GM19238 (cell line): ENCODE measurements around the gene CIRBP.
"Not testable (repeated sequence)": the region's sequence is repeated elsewhere in the genome, so short reads cannot be mapped to it uniquely, and the experiment has no call there.

Experiments used
- DNase-seq: peaks from one replicate; pipeline ENCODE4 v3.0.0; 2011; ENCODE audit warnings: low spot score; ENCODE audit not compliant: insufficient read length

The CIRBP gene

GRCh38 chr19:1290196-1290702, 21.1 kb downstream of the CIRBP start:
- DNase-seq, result no peak

- DNase-seq, result no peak
These were observed 21.8 kb downstream of the CIRBP start for GRCh38 chr19:1290703-1291651.

- DNase-seq, result no peak
These were observed 22.8 kb downstream of the CIRBP start for GRCh38 chr19:1291761-1292418.

- no peak for DNase-seq
These were observed 23.5 kb downstream of the CIRBP start for GRCh38 chr19:1292419-1293151.

- no peak for DNase-seq
These were observed 24.9 kb downstream of the CIRBP start for GRCh38 chr19:1293782-1294604.

- DNase-seq, result no peak
These were observed 25.6 kb downstream of the CIRBP start for GRCh38 chr19:1294688-1295087.

GRCh38 chr19:1295169-1296012, 26.3 kb downstream of the CIRBP start:
- peak; percentile 66 for DNase-seq

GRCh38 chr19:1296078-1296477, 26.9 kb downstream of the CIRBP start:
- DNase-seq, result no peak

GRCh38 chr19:1296575-1297271, 27.6 kb downstream of the CIRBP start:
- no peak for DNase-seq

- DNase-seq, result no peak
These were observed 29.1 kb downstream of the CIRBP start for GRCh38 chr19:1298235-1298634.

- DNase-seq, result no peak
These were observed 30.7 kb downstream of the CIRBP start for GRCh38 chr19:1299801-1300200.

- DNase-seq, result no peak
These were observed 31.8 kb downstream of the CIRBP start for GRCh38 chr19:1300744-1301490.

GRCh38 chr19:1302533-1303239, 33.6 kb downstream of the CIRBP start:
- no peak for DNase-seq

- DNase-seq, result no peak
These were observed 35.2 kb downstream of the CIRBP start for GRCh38 chr19:1304197-1304924.

GRCh38 chr19:1305354-1305753, 36.2 kb downstream of the CIRBP start:
- not testable (repeated sequence) for DNase-seq

GRCh38 chr19:1307320-1307719, 38.2 kb downstream of the CIRBP start:
- no peak for DNase-seq

- DNase-seq, result no peak
These were observed 38.7 kb downstream of the CIRBP start for GRCh38 chr19:1307755-1308303.
